ENCODE measurements around the gene LRIG1.

DNA sequence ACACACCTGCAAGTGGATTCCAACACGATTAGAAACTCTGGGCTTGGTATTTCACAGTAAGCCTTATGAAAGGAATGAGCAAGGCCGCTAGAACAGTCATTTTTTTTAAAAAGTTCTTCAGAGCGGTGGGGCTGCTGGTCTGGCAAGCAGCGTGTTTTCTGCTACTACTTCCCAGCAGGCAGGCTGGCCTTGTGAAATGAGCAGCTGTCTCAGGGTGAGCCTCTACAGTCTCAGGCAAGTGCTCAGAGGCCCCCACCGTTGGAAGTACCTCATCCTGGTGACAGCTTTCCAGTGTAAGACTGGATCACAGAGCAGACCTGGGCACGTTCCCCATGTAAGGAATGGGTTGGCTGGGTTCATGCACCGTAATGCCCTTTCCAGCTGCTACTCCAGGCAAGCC lies 119.2 kb downstream of the LRIG1 start:
- TF ChIP-seq, protein P1, sequence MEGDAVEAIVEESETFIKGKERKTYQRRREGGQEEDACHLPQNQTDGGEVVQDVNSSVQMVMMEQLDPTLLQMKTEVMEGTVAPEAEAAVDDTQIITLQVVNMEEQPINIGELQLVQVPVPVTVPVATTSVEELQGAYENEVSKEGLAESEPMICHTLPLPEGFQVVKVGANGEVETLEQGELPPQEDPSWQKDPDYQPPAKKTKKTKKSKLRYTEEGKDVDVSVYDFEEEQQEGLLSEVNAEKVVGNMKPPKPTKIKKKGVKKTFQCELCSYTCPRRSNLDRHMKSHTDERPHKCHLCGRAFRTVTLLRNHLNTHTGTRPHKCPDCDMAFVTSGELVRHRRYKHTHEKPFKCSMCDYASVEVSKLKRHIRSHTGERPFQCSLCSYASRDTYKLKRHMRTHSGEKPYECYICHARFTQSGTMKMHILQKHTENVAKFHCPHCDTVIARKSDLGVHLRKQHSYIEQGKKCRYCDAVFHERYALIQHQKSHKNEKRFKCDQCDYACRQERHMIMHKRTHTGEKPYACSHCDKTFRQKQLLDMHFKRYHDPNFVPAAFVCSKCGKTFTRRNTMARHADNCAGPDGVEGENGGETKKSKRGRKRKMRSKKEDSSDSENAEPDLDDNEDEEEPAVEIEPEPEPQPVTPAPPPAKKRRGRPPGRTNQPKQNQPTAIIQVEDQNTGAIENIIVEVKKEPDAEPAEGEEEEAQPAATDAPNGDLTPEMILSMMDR (IDR thresholded peaks at IDR 0.05) = no peak
- TF ChIP-seq EP300 (IDR thresholded peaks at IDR 0.05) = peak in 1 of 4 donors; percentile 9

All from sigmoid colon (tissue), 4 donors.